ENCODE data around the gene XPC. TPM values are rescaled to one million over a fixed set of nuclear protein-coding genes. Genes with fewer than 3 reads are reported as not detected.

The XPC gene
- total RNA-seq, 6 experiments from 2014 or later = 14.4 to 23.1 (median 20.0) TPM

DNA sequence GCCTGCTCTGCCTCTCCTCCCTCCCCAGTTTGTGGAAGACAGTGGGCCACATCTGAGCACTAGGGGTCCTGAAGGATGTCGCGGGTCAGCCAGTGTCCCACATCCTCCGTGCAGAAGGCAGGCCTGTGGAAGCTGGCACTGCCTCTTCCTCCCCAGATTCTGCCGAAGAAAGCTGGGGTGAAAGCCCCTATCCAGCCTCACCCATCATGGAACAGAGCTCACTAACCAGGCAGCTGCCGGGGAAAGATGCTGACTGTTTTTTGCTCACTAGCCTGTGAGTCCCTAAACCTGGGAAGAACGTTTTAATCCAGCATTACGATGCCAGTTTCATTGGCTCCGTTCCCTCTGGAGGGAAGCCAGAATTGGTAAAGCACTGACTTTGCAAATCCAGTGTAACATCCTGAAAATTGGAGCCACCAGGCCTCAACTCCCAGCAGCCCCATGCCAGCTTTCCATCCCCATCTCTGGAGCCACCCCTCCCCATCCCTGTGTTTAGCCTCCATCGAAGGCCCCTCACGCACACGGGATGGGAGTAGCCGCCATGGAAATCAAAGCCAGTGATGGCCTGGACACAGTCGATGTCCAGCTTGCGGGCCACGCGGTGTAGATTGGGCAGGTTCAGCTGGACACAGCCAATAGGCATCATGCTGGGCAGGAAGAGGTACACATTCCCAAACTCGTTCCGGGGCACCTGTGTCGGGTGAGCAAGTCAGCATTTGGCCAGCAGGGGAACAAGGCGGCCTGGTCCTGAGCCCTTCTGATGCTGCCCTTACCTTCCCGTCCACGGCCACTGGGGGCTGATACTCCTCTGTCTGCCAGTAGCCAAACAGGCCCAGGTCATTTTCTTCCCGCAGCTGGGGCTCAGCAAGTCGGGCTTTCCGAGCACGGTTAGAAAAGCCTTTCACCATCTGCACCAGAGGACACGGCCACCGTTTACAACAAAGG, 30.1 kb downstream of the XPC start:
- TF ChIP-seq POLR2A (IDR thresholded peaks at IDR 0.05) = no peak
- TF ChIP-seq, protein P1, sequence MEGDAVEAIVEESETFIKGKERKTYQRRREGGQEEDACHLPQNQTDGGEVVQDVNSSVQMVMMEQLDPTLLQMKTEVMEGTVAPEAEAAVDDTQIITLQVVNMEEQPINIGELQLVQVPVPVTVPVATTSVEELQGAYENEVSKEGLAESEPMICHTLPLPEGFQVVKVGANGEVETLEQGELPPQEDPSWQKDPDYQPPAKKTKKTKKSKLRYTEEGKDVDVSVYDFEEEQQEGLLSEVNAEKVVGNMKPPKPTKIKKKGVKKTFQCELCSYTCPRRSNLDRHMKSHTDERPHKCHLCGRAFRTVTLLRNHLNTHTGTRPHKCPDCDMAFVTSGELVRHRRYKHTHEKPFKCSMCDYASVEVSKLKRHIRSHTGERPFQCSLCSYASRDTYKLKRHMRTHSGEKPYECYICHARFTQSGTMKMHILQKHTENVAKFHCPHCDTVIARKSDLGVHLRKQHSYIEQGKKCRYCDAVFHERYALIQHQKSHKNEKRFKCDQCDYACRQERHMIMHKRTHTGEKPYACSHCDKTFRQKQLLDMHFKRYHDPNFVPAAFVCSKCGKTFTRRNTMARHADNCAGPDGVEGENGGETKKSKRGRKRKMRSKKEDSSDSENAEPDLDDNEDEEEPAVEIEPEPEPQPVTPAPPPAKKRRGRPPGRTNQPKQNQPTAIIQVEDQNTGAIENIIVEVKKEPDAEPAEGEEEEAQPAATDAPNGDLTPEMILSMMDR (IDR thresholded peaks at IDR 0.05) = no peak
- no peak overlapping the region for H3K27ac ChIP-seq
- peaks cover 0 to 38% (median 9%) of the 10 kb centered on the region in 4 donors for H3K36me3 ChIP-seq
- H3K9me3 ChIP-seq = no peaks in the 10 kb centered on the region
- H3K27me3 ChIP-seq = no peaks in the 10 kb centered on the region
- peaks cover 0 to 19% (median 11%) of the 10 kb centered on the region in 4 donors for H3K4me1 ChIP-seq
- no peak for ATAC-seq
- DNase-seq = no peak
- no peak overlapping the region for H3K4me3 ChIP-seq
- intact Hi-C loops (cut with DNase I) = no loop called here
- WGBS (ENCODE audit: insufficient coverage, low coverage, low lambda C conversion rate, missing lambda C conversion rate) = 82% methylated on average over 14 of the region's 28 CpGs

DNA sequence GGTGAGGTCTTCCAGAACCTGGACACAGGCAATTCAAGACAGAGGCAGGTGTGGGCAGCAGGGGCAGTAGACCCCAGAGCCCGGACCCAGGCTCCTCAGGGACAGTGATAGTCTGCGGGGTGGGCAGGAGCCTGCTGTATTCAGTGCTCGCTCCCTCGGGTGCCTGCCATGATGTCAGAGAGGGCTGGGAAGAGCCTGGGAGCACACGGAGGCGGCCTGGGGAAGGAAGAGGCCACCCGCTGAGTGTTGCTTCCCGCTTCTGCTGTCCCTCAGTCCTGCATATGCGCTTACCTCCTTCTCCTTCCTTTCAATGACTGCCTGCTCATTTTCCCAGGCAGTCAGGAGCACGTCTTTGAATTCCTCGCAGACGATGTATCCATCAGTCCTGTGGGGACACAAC, 30.8 kb downstream of the XPC start:
- ATAC-seq (no peak), DNase-seq (no peak)
- H3K4me3 ChIP-seq = no peak overlapping the region
- WGBS (ENCODE audit: insufficient coverage, low coverage, low lambda C conversion rate, missing lambda C conversion rate) = 81% methylated on average over 8 of the region's 12 CpGs
- H3K36me3 ChIP-seq = peaks cover 0 to 37% (median 10%) of the 10 kb centered on the region in 4 donors
- H3K9me3 ChIP-seq = no peaks in the 10 kb centered on the region
- no peak for TF ChIP-seq POLR2A (IDR thresholded peaks at IDR 0.05)
- TF ChIP-seq, protein P1 (IDR thresholded peaks at IDR 0.05) = no peak
- H3K27me3 ChIP-seq = no peaks in the 10 kb centered on the region
- peaks cover 0 to 24% (median 14%) of the 10 kb centered on the region in 4 donors for H3K4me1 ChIP-seq
- intact Hi-C loops (cut with DNase I) = no loop called here
- H3K27ac ChIP-seq = no peak overlapping the region

DNA sequence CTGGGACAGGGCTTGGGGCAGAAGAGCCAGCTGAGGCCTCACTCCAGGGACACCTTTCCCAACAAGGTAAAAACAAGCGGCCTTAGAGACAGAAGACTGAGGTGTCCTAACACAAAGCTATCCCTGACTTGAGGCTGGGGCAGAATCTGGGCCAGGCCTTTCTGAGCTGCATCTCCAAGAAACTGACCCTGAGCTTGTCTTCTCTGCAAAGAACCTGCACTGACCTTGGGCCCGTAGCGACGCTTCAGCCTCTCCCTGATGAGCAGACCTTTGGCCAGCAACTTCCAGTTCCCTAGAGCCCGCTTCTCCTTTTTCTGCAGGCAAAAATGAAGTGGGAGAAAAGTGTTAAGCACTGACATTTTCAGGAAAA, 31.4 kb downstream of the XPC start:
- no peak for ATAC-seq
- Histone ChIP-seq H3K4me1 (peaks cover 0 to 30% (median 17%) of the 10 kb centered on the region in 4 donors), H3K36me3 (peaks cover 0 to 37% (median 11%) of the 10 kb centered on the region in 4 donors), H3K27me3 (no peaks in the 10 kb centered on the region), H3K27ac (no peak overlapping the region), H3K9me3 (no peaks in the 10 kb centered on the region), H3K4me3 (no peak overlapping the region)
- TF ChIP-seq POLR2A (IDR thresholded peaks at IDR 0.05) = no peak
- TF ChIP-seq, protein P1 (IDR thresholded peaks at IDR 0.05) = no peak
- no peak for DNase-seq
- 56% methylated on average over 3 of the region's 5 CpGs for WGBS (ENCODE audit: insufficient coverage, low coverage, low lambda C conversion rate, missing lambda C conversion rate)
- intact Hi-C loops (cut with DNase I) = no loop called here

DNA sequence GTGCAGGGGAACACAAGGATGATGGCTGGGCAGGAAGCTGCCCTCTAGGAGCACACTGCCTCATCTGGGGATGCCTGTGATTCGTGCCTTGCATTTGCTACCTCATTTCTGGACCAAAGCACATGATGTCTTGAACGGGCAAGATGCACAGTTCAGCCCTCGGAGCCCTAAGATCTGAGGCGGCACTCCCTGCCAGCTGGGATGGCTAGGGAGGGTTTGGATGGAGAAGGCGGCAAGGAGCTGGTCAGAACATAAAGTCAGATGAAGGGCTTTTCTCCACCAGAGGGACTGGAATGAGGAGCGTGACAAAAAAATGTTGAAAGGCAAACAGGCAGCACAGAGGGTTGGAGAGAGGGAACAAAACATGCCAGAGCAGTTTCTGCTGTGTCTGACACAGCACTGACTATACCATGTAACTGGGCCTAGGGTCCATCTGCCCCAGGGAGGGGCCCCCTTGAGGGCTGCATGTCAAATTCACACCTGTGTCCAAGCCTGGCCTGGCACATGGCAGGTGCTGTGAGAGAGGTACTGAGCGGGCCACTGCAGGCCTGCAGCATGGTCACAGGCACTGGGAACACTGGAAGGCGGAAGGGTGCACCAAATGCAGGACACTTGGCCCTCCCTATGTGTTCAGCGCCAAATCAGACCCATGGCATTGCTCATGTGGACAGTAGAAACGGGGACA, 31.9 kb downstream of the XPC start:
- H3K27ac ChIP-seq = no peak overlapping the region
- intact Hi-C loops (cut with DNase I) = no loop called here
- ATAC-seq = no peak
- DNase-seq = no peak
- no peaks in the 10 kb centered on the region for H3K9me3 ChIP-seq
- H3K4me1 ChIP-seq = peaks cover 0 to 35% (median 20%) of the 10 kb centered on the region in 4 donors
- H3K36me3 ChIP-seq = peaks cover 0 to 32% (median 11%) of the 10 kb centered on the region in 4 donors
- TF ChIP-seq, protein P1 (IDR thresholded peaks at IDR 0.05) = no peak
- TF ChIP-seq POLR2A (IDR thresholded peaks at IDR 0.05) = no peak
- no peaks in the 10 kb centered on the region for H3K27me3 ChIP-seq
- no peak overlapping the region for H3K4me3 ChIP-seq
- WGBS (ENCODE audit: insufficient coverage, low coverage, low lambda C conversion rate, missing lambda C conversion rate) = 96% methylated on average over 8 of the region's 10 CpGs

All from right lobe of liver (tissue), 6 donors.